LNCAP (cell line): ENCODE data around the gene CCDC192.

Experiments used
- CTCF ChIP-seq: fragments of 450-650 bp; IDR thresholded peaks from 2 replicates; pipeline ENCODE4 v1.5.1; 2017; ENCODE audit warnings: mild to moderate bottlenecking

The CCDC192 gene

GRCh38 chr5:127739807-127740384 is 36.7 kb downstream of the CCDC192 start:
- TF ChIP-seq CTCF = no peak

GRCh38 chr5:127741412-127741811 is 38.2 kb downstream of the CCDC192 start:
- TF ChIP-seq CTCF = no peak

GRCh38 chr5:127744241-127744640 is 41.0 kb downstream of the CCDC192 start:
- TF ChIP-seq CTCF = no peak

- peak; percentile 50; the same call in 1 of the 2 replicates for TF ChIP-seq CTCF
Measured at GRCh38 chr5:127746756-127747155, 43.6 kb downstream of the CCDC192 start.

GRCh38 chr5:127754259-127754658 is 51.1 kb downstream of the CCDC192 start:
- no peak for TF ChIP-seq CTCF

- TF ChIP-seq CTCF = peak; percentile 34; the same call in 1 of the 2 replicates
Measured at GRCh38 chr5:127754706-127755105, 51.5 kb downstream of the CCDC192 start.

- TF ChIP-seq CTCF = peak; percentile 81
Measured at GRCh38 chr5:127757576-127757975, 54.4 kb downstream of the CCDC192 start.

GRCh38 chr5:127758766-127759283 is 55.6 kb downstream of the CCDC192 start:
- TF ChIP-seq CTCF = no peak
